ENCODE results near the gene ORAI1.

GRCh38 chr12:121596526-121596925 lies 29.8 kb upstream of the ORAI1 start:
- TF ChIP-seq ZBTB33 (IDR thresholded peaks at IDR 0.05; ENCODE audit: borderline replicate concordance, low read depth) (no peak), CTCF (IDR thresholded peaks at IDR 0.05) (no peak), EP300 (IDR thresholded peaks at IDR 0.05; ENCODE audit: borderline replicate concordance in 1 of 2, low read depth in 1 of 2, low read length in 1 of 2) (no peak), POLR2AphosphoS5 (IDR thresholded peaks at IDR 0.05; ENCODE audit: low read depth, low read length) (no peak), FOXJ3 (CRISPR knock-in tag; IDR thresholded peaks at IDR 0.05) (no peak), RCOR1 (IDR thresholded peaks at IDR 0.05; ENCODE audit: low read length) (no peak)
